ENCODE data around the gene KCP. TPM values are rescaled to one million over a fixed set of nuclear protein-coding genes. Genes with fewer than 3 reads are reported as not detected.

KCP gene
- total and polyA plus RNA-seq, 2 donors (not counting 1 experiment from before 2014, with no cell fraction given), result 2.3 to 3.8 TPM

GRCh38 chr7:128860158-128861073 is 50.1 kb downstream of the KCP start:
- H3K4me3 Mint-ChIP-seq, result peak overlapping the region; percentile 21

More at GRCh38 chr7:128860158-128861073, 50.1 kb downstream of the KCP start:
- Histone ChIP-seq H3K27me3 (replicated peaks in 1 of 4; ENCODE audit: control extremely low read depth in 1 of 4, control insufficient read depth in 3 of 4, insufficient read depth in 4 of 4, low read length in 3 of 4) (no peaks in the 10 kb centered on the region), H3K4me1 (ENCODE audit: control insufficient read depth in 2 of 2, insufficient read depth in 2 of 2, low read length in 2 of 2) (peaks cover 11 to 21% of the 10 kb centered on the region in 2 donors), H3K9me3 (ENCODE audit: control extremely low read depth in 1 of 3, control insufficient read depth in 2 of 3, insufficient read depth in 1 of 3, low read length in 2 of 3) (no peaks in the 10 kb centered on the region), H3K27ac (ENCODE audit: low read length in 2 of 2) (no peak overlapping the region), H4K20me1 (ENCODE audit: control insufficient read depth, insufficient read depth, low read length, poor library complexity, severe bottlenecking) (peaks cover 10% of the 10 kb centered on the region), H3K4me2 (replicated peaks; ENCODE audit: low read depth, low read length, poor library complexity, severe bottlenecking) (no peak overlapping the region), H3K79me2 (ENCODE audit: control insufficient read depth, insufficient read depth, low read length) (peaks cover 27% of the 10 kb centered on the region), H3K36me3 (replicated peaks in 1 of 2; ENCODE audit: control extremely low read depth in 1 of 2, control insufficient read depth in 1 of 2, extremely low read depth in 1 of 2, insufficient read depth in 2 of 2, low read length in 1 of 2) (peaks cover 0 to 6% of the 10 kb centered on the region in 2 experiments), H3K9ac (ENCODE audit: low read length) (no peak overlapping the region), H2AFZ (ENCODE audit: insufficient read depth, low read depth, low read length, poor library complexity, severe bottlenecking) (no peak overlapping the region), H3K4me3 (ENCODE audit: control extremely low read depth in 1 of 5, extremely low read depth in 1 of 5, insufficient read depth in 1 of 5, low read depth in 2 of 5, low read length in 4 of 5) (no peak overlapping the region)
- no peaks in the 10 kb centered on the region for H3K27me3 Mint-ChIP-seq
- DNase-seq, result no peak
- H3K27ac Mint-ChIP-seq, result no peak overlapping the region
- ATAC-seq (ENCODE audit: low read depth), result no peak
- no peaks in the 10 kb centered on the region for H3K9me3 Mint-ChIP-seq (ENCODE audit: insufficient read depth)
- ChIA-PET POLR2A (interaction anchor here (0.7 to 1.0 kb wide), 2 partner anchors 15 to 78 kb away, joined by 3 read pairs; no protein-coding TSS in a partner anchor), CTCF (interaction anchor here (0.7 to 2.0 kb wide), 2 partner anchors 23 to 436 kb away, joined by 3 to 7 read pairs; no protein-coding TSS in a partner anchor)
- intact Hi-C loops (cut with micrococcal nuclease), result no loop called here
- TF ChIP-seq CTCF (IDR thresholded peaks at IDR 0.05), result no peak
- TF ChIP-seq EZH2 (IDR thresholded peaks at IDR 0.05; ENCODE audit: borderline replicate concordance, insufficient read depth, low read depth, low read length, poor library complexity, severe bottlenecking), result no peak
- H3K4me1 Mint-ChIP-seq, result peaks cover 31% of the 10 kb centered on the region
- WGBS (ENCODE audit: insufficient coverage), result 58% methylated on average over 4 of the region's 10 CpGs
